Measurements from ENCODE around the gene ELOVL6. TPM values are rescaled to one million over a fixed set of nuclear protein-coding genes. Genes with fewer than 3 reads are reported as not detected.

Gene ELOVL6
- total RNA-seq, 4 donors from 2014 or later, result 0.10 to 0.42 (median 0.13) TPM; not detected in 1

DNA sequence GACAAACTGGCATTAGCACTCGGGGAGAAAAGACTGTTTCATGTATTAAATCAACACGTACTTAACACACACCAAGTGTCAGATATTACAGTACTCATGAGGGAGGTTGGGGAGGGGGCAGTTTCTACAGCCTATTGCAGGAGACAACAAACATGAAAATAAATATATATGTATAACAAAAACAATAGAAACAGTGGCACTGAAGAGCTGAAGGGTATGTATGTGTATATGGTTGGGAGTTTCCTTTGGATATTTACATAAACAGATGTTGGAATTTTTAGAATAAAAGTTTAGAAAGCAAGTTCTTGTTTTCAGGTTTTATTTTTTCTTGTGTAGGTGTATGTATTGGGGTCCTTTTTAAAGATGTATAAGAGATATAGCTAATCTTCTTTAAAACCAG, 133.5 kb downstream of the ELOVL6 start:
- DNase-seq (no peak), ATAC-seq (no peak)
- no peak overlapping the region for H3K27ac ChIP-seq
- in situ Hi-C loops (cut with MboI; ENCODE audit: low sequenced_read_pairs in 4 of 4), result no loop called here
- intact Hi-C loops (cut with DNase I; ENCODE audit: low total_unique reads), result no loop called here
- no peak overlapping the region for H3K4me3 ChIP-seq
- no peaks in the 10 kb centered on the region for H3K36me3 ChIP-seq
- no peaks in the 10 kb centered on the region for H3K9me3 ChIP-seq
- no peaks in the 10 kb centered on the region for H3K4me1 ChIP-seq
- H3K27me3 ChIP-seq, result no peaks in the 10 kb centered on the region
- TF ChIP-seq, protein P1, sequence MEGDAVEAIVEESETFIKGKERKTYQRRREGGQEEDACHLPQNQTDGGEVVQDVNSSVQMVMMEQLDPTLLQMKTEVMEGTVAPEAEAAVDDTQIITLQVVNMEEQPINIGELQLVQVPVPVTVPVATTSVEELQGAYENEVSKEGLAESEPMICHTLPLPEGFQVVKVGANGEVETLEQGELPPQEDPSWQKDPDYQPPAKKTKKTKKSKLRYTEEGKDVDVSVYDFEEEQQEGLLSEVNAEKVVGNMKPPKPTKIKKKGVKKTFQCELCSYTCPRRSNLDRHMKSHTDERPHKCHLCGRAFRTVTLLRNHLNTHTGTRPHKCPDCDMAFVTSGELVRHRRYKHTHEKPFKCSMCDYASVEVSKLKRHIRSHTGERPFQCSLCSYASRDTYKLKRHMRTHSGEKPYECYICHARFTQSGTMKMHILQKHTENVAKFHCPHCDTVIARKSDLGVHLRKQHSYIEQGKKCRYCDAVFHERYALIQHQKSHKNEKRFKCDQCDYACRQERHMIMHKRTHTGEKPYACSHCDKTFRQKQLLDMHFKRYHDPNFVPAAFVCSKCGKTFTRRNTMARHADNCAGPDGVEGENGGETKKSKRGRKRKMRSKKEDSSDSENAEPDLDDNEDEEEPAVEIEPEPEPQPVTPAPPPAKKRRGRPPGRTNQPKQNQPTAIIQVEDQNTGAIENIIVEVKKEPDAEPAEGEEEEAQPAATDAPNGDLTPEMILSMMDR (IDR thresholded peaks at IDR 0.05 in 4 of 5, conservative IDR thresholded peaks at IDR 0.05 in 1 of 5), result no peak
- TF ChIP-seq POLR2A (IDR thresholded peaks at IDR 0.05), result no peak

DNA sequence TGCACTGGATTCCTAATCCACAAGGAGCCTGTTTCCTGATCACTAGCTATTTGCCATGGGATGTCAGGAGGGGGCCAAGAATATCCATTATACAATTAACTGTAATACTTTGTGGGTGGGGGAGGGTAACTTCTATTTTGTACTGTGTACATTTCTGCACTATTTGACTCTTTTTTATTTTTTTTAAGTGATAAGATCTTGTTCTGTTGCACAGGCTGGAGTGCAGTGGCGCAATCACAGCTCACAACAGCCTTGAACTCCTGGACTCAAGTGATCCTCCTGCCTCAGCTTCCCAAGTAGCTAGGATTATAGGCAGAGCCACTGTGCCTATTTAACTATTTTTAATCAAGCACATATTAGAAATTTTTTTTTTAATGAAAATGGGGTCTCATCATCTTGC, 134.1 kb downstream of the ELOVL6 start:
- no peak overlapping the region for H3K4me3 ChIP-seq
- H3K27ac ChIP-seq, result no peak overlapping the region
- no peaks in the 10 kb centered on the region for H3K27me3 ChIP-seq
- DNase-seq (no peak), ATAC-seq (no peak)
- H3K4me1 ChIP-seq, result no peaks in the 10 kb centered on the region
- TF ChIP-seq POLR2A (IDR thresholded peaks at IDR 0.05), result no peak
- TF ChIP-seq, protein P1 (IDR thresholded peaks at IDR 0.05 in 4 of 5, conservative IDR thresholded peaks at IDR 0.05 in 1 of 5), result no peak
- H3K36me3 ChIP-seq, result no peaks in the 10 kb centered on the region
- no peaks in the 10 kb centered on the region for H3K9me3 ChIP-seq
- in situ Hi-C loops (cut with MboI; ENCODE audit: low sequenced_read_pairs in 4 of 4) (no loop called here), intact Hi-C loops (cut with DNase I; ENCODE audit: low total_unique reads) (no loop called here)

DNA sequence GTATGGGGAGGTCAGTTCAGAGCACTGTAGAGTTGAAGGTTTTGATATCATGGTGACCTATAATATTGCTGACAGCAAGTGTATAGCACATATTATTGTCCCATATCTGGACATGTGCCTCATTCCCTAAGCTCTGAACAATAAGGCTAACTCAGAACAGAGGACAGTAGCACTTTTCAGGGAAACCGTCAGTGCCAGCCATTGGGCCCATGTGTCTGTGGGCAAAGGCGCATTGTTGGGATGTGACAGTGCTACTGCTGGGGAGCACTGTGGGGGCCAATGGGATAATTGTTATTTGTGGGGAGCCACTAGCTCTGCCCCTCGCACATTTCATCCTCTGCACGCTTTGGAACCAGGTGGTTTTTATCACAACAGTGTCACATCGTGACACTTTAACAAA, 136.2 kb downstream of the ELOVL6 start:
- TF ChIP-seq, protein P1 (IDR thresholded peaks at IDR 0.05 in 4 of 5, conservative IDR thresholded peaks at IDR 0.05 in 1 of 5), result no peak
- TF ChIP-seq POLR2A (IDR thresholded peaks at IDR 0.05), result no peak
- Histone ChIP-seq H3K4me3 (no peak overlapping the region), H3K27ac (no peak overlapping the region), H3K27me3 (no peaks in the 10 kb centered on the region), H3K36me3 (no peaks in the 10 kb centered on the region), H3K4me1 (no peaks in the 10 kb centered on the region), H3K9me3 (no peaks in the 10 kb centered on the region)
- DNase-seq (no peak), ATAC-seq (no peak)
- intact Hi-C loops (cut with DNase I; ENCODE audit: low total_unique reads), result no loop called here
- in situ Hi-C loops (cut with MboI; ENCODE audit: low sequenced_read_pairs in 4 of 4), result no loop called here

DNA sequence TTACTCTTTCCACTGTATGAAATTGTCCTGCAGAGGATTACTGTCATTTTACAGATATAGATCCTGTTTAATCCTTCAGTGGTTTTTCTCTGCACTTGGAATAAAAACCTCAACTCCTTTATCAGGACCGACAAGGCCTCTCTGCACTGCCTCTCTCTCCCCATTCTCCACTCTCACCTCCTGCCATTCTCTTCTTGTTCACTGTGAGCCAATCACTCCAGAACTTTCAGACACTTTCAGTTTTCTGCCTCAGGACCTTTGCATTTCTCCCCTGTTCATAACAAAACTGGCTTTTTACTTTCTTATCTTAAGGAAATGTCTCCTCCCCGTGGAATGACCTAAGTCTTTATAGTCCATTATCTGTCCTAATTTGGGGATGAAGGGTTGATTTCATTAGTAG, 137.3 kb downstream of the ELOVL6 start:
- no peak overlapping the region for H3K27ac ChIP-seq
- no peaks in the 10 kb centered on the region for H3K4me1 ChIP-seq
- no peaks in the 10 kb centered on the region for H3K36me3 ChIP-seq
- H3K27me3 ChIP-seq, result no peaks in the 10 kb centered on the region
- DNase-seq (no peak), ATAC-seq (no peak)
- intact Hi-C loops (cut with DNase I; ENCODE audit: low total_unique reads) (no loop called here), in situ Hi-C loops (cut with MboI; ENCODE audit: low sequenced_read_pairs in 4 of 4) (no loop called here)
- H3K9me3 ChIP-seq, result no peaks in the 10 kb centered on the region
- no peak overlapping the region for H3K4me3 ChIP-seq
- no peak for TF ChIP-seq POLR2A (IDR thresholded peaks at IDR 0.05)
- TF ChIP-seq, protein P1 (IDR thresholded peaks at IDR 0.05 in 4 of 5, conservative IDR thresholded peaks at IDR 0.05 in 1 of 5), result no peak

DNA sequence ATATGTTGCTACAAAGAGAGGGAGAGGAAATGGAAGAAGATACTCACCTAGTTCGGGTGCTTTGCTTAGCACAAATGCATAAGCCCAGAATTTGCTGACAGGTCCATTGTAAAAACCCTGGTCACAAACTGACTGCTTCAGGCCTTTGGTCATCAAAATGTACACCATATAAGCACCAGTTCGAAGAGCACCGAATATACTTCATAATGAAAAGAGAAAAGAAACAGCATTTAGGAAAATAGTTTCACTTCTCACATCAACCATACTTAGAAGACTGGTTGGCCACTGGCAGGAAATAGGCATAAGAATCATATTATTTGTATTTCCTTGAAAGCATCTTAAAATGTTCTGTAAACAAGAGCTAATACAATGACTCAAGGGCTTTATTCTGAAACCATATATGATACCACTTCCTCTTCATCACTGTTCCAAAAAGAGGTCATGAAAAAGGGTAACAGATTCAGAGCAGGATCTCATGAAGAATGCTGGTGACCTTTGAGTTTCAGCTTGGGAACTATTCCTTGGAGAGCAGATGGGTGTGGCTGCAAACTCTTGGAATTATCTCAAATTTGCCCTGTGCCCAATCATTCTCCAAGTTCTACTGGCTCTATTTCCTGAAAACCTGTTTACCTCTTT, 138.7 kb downstream of the ELOVL6 start:
- DNase-seq (no peak), ATAC-seq (no peak)
- Histone ChIP-seq H3K27ac (no peak overlapping the region), H3K36me3 (no peaks in the 10 kb centered on the region), H3K4me1 (no peaks in the 10 kb centered on the region), H3K27me3 (no peaks in the 10 kb centered on the region), H3K9me3 (no peaks in the 10 kb centered on the region), H3K4me3 (no peak overlapping the region)
- TF ChIP-seq POLR2A (IDR thresholded peaks at IDR 0.05), result no peak
- TF ChIP-seq, protein P1 (IDR thresholded peaks at IDR 0.05 in 4 of 5, conservative IDR thresholded peaks at IDR 0.05 in 1 of 5), result no peak
- intact Hi-C loops (cut with DNase I; ENCODE audit: low total_unique reads), result no loop called here
- in situ Hi-C loops (cut with MboI; ENCODE audit: low sequenced_read_pairs in 4 of 4), result loop anchor here in 2 of 4 donors (10.0 kb wide), 1 partner anchor 145 kb away; no protein-coding TSS in a partner anchor
